NOMO-1 treated with DMSO at 0.1 percent for 48 hours (cell line): Measurements from ENCODE around the gene JAK2.
"Not testable (repeated sequence)": the region's sequence is repeated elsewhere in the genome, so short reads cannot be mapped to it uniquely, and the experiment has no call there.

ENCODE experiments used
- DNase-seq: peaks from one replicate; lab custom pipeline; 2025; ENCODE audit not compliant: unreplicated experiment; lab: John Stamatoyannopoulos, UW

Gene JAK2

GRCh38 chr9:4984621-4985385, at the start of gene JAK2:
Gene JAK2, plus strand, starts transcription at chr9:4985272. Its CDS starts 36,716 bp downstream, at chr9:5021988.
- peak; percentile 77 for DNase-seq

DNA sequence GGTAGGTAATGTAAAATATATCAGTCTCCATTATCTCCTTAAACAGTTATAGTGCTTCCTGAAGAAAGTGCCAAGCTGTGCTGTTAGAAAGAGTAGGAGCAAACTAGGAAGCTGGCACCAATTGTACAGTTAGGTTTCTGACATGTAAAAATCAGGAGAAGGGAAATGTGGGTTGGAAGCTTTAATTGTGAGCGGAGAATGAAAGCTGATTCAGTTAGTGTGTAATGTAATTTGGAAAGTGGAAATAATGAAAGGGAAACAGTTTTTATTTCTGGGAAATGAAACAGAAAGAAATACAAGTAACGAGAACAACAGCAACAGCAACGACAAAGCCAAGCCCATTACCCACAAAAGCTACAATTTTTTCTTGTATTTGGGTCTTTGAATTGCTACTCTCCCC, 48.8 kb upstream of the JAK2 start:
- DNase-seq = peak; percentile 0

DNA sequence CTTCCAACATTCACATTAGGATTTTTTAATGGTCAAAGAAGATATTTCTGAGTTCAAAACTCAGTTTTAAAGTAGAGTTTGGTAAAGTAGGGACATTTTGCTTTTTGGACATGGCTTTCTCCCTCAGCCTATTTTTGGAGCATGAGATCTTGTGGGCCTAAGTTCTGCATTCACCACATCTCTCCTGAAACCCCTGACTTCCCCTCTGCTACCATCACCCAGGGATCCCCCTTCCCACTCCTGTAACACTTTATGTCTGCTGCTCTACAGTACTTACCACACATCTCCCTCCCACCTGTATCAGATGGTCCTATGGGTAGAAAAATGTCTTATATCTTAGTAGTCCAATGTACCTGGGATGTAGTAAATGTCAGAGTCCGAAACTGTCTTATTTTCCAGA, 48.2 kb upstream of the JAK2 start:
- peak; percentile 22 for DNase-seq

GRCh38 chr9:4937446-4937845, 47.6 kb upstream of the JAK2 start:
- peak; percentile 61 for DNase-seq

DNA sequence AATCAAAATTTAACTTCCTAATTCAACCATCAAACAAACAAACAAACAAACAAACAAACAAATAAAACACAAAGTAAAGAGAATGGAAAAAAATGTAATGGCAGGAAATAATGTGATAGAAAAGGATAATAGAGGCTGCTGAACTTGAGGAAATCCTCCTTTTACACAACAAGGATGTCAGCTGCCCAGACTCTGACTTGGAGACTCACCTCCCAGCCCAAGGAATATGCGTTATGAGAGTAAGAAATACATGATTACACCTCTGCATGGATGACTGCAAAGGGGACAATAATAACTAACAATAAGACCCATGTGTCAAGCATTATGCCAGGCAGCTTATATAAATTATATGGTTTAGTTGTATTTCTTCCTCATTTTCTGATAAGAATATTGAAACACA, 46.6 kb upstream of the JAK2 start:
- no peak for DNase-seq

DNA sequence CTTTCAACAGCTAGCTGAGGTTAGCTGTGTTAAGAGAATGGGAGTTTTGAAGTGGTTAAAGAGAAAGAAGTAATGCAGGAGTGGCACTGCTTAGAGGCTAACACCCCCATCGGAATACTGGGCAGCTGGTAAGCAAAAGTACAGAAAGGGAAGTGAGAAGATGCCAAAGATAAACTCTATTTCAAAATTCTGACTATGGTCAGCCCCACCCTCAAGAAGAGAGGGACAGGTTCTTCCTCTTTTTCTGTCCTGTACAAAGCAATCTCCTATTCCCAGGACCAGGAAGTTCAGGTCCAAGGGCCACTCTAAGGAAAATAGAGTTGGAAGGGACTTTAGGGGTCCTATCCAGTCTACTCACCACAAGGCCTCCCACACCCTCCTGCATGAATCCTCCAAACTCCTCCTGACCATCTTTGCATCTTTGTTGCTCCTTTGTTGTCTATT, 45.9 kb upstream of the JAK2 start:
- peak; percentile 88 for DNase-seq

- DNase-seq = peak; percentile 79
Observed at GRCh38 chr9:4942042-4942691, 42.9 kb upstream of the JAK2 start.

GRCh38 chr9:4943346-4943745, 41.7 kb upstream of the JAK2 start:
- DNase-seq = no peak

DNA sequence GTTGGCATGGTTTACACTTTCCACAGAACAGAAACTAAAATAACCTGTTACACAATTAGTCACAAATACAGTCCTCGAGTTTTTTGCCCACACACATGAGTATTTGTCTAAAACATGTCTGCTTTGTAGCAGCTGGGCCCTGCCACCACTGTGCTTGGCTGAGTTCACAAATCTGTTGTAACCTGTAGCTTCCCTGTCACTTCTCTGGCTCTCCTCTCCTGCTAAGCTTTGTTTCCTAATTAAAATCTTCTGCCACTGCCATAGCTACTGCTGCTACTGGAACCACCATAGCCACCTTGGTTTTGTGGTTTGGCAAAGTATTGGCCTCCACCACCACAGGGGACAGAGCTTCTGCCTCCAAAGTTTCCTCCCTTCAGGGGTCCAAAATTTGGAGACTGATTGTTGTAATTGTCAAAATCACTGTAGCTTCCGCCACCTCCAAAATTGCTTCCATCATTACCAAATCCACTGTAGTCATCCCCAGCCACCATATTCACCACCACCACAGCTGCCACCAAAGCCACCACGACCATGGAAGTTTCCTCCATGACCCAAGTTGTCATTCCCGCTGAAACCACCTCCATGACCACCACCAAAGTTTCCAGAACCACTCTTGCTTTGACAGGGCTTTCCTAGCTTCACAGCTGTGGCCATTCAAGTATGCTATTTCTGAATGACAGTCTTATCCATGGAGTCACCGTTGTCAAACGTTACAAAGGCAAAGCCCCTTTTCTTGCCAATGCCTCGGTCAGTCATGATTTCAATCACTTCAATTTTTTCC, 40.5 kb upstream of the JAK2 start:
- DNase-seq = not testable (repeated sequence)

DNA sequence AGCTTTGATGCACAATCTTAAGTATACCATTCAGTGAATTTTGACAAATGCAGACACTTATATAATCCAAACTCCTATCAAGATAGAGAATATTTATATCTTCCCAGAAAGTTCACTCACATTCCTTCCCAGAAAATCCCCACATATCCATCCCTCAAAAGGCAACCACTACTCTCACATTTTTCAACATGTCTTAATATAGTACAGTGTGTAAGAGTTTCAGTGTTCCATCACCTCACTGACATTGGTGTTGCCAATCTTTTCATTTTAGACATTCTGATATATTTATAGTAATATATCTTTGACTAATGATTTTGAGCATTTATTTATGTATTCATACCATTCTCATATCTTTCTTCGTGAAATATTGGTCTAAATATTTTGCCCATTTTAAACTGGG, 38.1 kb upstream of the JAK2 start:
- no peak for DNase-seq

- DNase-seq = no peak
Observed at GRCh38 chr9:4955836-4956235, 29.2 kb upstream of the JAK2 start.

GRCh38 chr9:4959031-4959430, 26.0 kb upstream of the JAK2 start:
- no peak for DNase-seq

GRCh38 chr9:4962085-4962484, 23.0 kb upstream of the JAK2 start:
- no peak for DNase-seq

GRCh38 chr9:4964540-4964939, 20.5 kb upstream of the JAK2 start:
- no peak for DNase-seq

DNA sequence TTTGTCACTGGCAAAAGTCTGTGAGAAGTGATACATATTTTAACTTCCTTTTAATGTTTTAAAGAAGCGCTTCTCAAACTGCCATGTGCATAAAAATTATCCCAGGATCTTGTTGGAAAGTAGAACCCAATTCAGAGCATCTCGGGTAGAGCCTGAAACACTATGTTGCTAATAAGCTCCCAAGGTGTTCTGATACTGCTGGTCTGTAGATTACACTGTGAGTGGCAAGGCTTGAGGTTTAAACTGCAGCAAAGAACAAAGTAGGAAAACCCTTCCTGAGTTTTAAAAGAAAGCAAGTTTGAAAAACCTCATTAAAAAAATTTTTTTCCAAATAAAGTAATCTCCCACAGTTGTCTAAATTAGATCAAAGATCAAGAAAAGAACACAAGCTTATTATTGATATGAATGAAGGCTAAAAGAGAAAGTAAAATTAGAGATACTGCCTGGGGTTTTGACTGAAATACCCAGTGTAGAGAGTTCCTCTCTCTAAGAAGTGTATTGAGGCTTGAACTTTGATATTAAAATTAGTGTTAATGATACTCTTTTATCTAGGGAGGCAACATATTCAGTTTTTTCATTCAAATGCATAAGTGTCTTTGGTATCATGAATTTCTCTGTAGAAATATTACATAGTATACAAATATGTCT, 19.8 kb upstream of the JAK2 start:
- no peak for DNase-seq

- DNase-seq = no peak
Observed at GRCh38 chr9:4967523-4967922, 17.5 kb upstream of the JAK2 start.

- no peak for DNase-seq
Observed at GRCh38 chr9:4969130-4969529, 15.9 kb upstream of the JAK2 start.

GRCh38 chr9:4970970-4971641, 14.0 kb upstream of the JAK2 start:
- peak; percentile 14 for DNase-seq

DNA sequence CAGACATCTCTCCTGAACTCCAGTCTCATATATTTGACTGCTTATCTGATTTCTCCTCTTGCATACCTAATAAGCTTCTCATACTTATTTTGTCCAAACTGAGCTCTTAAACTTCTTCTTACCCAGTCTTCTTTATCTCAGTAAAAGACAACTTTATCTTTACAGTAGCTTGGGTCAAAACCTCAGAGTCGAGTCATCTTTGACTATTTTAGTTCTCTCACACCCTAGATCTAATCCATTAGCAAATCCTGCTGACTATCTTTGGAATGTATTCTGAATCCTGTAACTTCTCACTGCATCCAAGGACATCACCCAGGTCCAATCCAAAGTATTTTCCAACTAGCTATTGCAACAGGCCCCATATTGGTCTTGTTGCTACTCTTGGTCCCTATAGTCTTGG, 11.8 kb upstream of the JAK2 start:
- no peak for DNase-seq

DNA sequence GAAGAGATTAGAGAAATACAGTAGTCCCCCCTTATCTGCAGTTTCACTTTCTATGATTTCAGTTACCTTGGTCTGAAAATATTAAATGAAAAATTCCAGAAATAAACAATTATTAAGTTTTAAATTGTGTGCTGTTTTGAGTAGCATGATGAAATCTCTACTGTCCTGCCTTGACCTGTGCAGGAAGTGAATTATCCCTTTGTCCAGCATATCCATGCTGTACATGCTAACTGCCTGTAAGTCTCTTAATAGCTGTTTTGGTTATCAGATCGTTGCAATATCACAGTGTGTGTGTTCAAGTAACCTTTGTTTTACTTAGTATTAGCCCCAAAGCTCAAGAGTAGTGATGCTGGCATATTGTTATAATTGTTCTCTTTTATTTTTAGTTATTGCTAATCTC, 11.2 kb upstream of the JAK2 start:
- no peak for DNase-seq

DNA sequence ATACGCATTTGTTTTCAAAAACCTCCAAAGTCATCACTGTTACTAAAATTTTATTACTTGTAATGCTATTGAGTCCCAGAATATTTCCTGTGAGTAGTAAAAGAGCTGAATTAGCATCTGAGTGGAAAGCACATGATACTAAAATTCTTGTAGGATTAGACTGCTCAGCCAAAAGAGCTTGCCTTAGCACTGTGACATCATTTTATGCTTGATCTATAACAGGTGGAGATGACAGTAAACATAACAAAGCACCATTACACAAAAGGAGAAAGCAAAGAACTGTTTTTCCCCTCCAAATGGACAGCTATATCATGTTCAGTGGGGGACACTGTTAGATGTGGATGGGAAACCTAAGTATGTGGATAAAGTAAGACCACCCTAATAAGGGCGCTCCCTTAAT, 5.8 kb upstream of the JAK2 start:
- no peak for DNase-seq
